ENCODE data around the gene PCDHB11.
"Not testable (repeated sequence)": the region's sequence is repeated elsewhere in the genome, so short reads cannot be mapped to it uniquely, and the experiment has no call there.

The PCDHB11 gene

GRCh38 chr5:141236516-141237313, 37.3 kb downstream of the PCDHB11 start:
- no peak for DNase-seq (ENCODE audit: low read depth in 4 of 4, low spot score in 1 of 4)

GRCh38 chr5:141241496-141241895, 42.1 kb downstream of the PCDHB11 start:
- DNase-seq (ENCODE audit: low read depth in 4 of 4, low spot score in 1 of 4), result no peak

GRCh38 chr5:141245250-141245717, 45.9 kb downstream of the PCDHB11 start, which contains the start of gene PCDHB15:
Gene PCDHB15, plus strand, starts transcription at chr5:141245395. Its CDS starts 184 bp downstream, at chr5:141245579.
- no peak for DNase-seq (ENCODE audit: low read depth in 4 of 4, low spot score in 1 of 4)

- DNase-seq (ENCODE audit: low read depth in 4 of 4, low spot score in 1 of 4), result not testable (repeated sequence)
These were observed 47.5 kb downstream of the PCDHB11 start for GRCh38 chr5:141246971-141247370.

- not testable (repeated sequence) for DNase-seq (ENCODE audit: low read depth in 4 of 4, low spot score in 1 of 4)
These were observed 48.0 kb downstream of the PCDHB11 start for GRCh38 chr5:141247434-141247833.

GRCh38 chr5:141250576-141250975, 51.1 kb downstream of the PCDHB11 start:
- DNase-seq (ENCODE audit: low read depth in 4 of 4, low spot score in 1 of 4), result no peak
